ENCODE data around the gene NLK.

DNA sequence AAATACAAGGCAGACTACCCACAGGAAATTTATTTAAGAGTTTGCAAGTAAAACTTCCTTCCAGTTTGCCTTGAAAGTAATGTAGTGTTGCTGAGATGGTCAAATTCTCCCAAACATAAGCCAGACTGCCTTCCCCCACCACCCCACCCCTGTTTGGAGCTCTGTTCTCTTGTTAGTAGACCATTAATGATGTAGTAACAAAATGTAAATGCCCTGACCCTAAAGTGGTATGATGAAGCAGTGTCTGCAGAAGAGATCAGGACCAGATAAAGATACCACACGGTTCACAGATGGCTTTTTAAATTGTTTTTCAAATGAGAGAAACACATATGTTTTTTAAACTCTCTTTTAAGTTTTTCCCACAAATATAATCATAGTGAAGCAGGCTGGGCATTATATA lies 140.1 kb downstream of the NLK start:
- TF ChIP-seq SUZ12 (IDR thresholded peaks at IDR 0.05): no peak
- TF ChIP-seq LEF1 (IDR thresholded peaks at IDR 0.05; ENCODE audit: borderline replicate concordance): no peak
- TF ChIP-seq ELF4 (IDR thresholded peaks at IDR 0.05): no peak
- no peak for TF ChIP-seq NFRKB (IDR thresholded peaks at IDR 0.05)
- TF ChIP-seq TARDBP (IDR thresholded peaks at IDR 0.05): no peak

Data from HEK293T (cell line).